GM21390 (cell line): ENCODE results near the gene CSNK2A1.
"Not testable (repeated sequence)": the region's sequence is repeated elsewhere in the genome, so short reads cannot be mapped to it uniquely, and the experiment has no call there.

ENCODE experiments used
- ATAC-seq: cut with Tn5 transposase; IDR thresholded peaks from one replicate; pipeline ENCODE4 v1.9.1; 2021; ENCODE audit not compliant: unreplicated experiment

CSNK2A1 gene

DNA sequence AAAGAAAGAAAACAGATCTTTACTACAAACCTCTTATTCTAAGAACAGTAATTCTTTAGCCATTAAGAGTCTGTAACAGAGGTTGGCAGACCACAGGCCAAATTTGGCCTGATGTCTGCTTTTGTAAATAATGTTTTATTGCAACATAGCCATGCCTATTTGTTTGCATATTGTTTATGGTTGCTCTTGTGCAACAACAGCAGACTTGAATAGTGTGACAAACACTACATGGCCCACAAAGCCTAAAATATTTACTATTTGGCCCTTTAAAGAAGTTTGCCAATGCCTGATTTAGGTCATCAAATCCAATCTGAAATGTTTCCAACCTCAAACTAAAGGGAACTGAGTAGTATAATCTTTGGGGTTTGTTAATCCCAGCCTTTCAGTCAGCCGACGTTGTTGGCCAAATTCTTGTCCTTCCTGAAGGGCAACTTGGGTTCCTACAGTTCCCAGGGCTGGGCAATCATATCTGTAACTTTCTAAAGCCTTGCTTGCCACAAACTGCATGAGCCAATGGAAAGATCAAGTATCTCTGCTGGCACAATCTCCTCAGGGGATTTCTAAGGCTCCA lies 47.4 kb downstream of the CSNK2A1 start:
- no peak for ATAC-seq

DNA sequence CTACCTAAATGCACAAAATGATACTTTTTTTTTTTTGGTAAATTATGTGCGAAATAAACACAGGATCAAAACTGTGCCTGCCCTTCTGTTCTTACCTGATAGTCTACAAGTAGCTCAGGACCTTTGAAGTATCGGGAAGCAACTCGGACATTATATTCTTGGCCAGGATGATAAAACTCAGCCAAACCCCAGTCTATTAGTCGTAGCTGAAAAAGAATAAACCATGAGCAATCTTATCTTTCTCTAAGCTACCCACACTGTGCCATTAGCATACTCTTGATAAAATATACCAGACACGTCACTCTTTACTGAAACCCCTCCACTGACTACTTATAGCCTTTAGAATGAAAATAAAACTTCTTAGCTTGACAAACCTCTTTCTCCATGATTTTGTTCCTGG lies 51.4 kb downstream of the CSNK2A1 start:
- ATAC-seq = no peak

DNA sequence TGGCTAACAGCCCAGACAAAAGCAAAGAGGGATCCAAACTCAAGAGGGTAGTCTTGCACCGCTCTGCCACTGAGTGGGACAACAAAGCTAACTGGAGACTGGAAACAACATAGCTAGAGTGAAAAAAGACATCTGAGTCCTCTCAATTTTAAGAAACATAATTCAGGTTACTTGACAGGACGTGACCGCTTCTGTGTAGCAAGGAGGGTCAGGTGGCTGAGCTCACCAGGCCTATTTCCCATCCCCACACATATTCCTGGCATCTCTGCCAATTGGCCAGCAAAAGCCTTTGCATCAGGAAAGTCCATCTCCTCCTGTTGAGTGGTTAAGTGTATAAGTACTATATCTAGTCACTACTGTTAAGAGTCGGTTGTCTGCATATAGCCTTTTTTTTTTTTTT lies 55.9 kb downstream of the CSNK2A1 start:
- no peak for ATAC-seq

DNA sequence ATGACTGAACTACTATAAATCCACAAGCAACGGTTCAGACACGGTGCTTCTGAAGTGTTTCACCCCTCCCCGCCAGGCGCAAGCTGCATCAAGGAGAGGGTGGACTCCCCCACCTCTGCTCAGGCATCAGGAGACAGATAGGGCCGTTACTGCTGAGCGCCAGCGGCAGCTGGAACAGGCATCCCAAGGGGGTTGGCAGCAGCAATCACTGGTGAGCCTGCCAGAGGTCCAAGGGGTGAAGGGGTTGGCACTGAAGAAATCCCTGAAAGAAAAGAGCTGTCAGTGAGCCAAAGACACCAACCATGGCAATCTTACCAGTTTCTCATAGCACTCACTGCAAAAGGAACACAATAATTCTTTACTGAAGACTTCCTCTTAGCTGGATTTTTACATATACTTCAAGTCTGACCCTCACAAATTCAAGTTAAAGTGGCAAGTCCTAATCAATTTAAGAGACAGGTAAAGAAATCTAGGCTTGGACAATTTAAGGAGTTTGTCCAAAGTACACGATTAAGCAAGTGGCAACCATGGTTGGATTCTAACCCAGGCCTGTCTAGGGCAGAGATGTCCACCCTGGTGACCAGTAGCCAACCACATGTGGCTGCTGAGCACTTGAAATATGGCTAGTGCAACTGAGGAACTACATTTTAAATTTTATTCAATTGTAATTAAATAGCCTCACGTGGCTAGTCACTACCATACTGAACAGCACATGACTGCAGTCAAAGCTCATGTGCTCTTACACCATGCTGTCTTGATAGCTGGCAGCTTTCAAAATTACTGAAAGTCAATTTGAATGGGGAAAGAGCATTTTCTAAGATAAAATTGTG lies 59.6 kb downstream of the CSNK2A1 start:
- no peak for ATAC-seq

DNA sequence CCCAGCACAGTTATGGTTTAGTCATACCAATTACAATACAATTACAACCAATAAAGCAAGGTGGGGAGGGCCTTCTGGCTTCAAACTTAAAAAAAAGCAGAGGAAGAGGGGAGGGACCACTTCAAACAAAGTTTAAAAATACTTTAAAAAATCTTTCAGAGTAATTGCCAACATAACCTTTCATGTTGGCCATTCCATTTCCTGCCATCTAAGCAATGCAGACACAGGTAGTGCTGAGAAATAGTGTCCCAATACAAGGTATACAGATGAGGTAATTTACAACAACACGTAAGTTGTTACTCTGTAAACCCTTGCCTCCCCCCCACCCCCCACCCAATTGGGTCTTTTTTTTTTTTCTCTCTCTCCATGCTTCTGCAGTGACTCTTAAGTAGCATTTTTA lies 62.4 kb downstream of the CSNK2A1 start:
- no peak for ATAC-seq

DNA sequence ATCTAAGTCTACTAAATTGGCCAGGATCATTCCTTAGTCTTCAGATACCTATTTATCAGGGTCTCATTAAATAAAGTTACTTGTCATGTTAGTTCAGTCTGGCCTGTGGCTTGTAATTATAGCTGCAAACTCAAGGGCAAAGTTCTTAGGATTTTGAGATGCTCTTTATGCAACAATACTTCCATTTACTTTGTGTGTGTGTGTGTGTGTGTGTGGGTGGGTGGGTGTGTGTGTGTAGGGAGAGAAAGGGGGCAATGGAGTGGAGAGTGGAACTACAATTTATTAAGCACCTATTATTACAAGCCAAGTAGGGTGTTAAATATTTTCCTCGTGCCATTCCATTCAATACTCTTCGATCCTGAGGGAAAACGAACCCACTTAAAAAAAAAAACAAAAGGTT lies 63.5 kb downstream of the CSNK2A1 start:
- ATAC-seq = no peak

DNA sequence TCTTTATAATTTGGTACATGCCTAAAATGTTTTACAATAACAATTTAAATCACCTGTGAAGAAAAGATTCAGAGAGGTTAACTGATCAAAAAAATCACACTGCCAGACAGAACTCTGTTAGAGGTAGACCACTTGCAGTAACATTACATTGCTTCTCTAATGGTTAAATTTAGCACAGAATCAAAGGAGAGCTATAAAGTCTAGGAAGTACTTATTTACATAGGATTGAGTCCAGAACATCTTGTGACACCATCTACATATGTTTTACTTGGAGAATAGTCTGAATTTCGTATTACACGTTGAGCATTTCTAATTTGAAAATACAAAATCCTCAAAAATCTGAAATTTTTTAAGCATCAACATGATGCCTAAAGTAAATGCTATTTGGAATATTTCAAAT lies 64.1 kb downstream of the CSNK2A1 start:
- no peak for ATAC-seq

DNA sequence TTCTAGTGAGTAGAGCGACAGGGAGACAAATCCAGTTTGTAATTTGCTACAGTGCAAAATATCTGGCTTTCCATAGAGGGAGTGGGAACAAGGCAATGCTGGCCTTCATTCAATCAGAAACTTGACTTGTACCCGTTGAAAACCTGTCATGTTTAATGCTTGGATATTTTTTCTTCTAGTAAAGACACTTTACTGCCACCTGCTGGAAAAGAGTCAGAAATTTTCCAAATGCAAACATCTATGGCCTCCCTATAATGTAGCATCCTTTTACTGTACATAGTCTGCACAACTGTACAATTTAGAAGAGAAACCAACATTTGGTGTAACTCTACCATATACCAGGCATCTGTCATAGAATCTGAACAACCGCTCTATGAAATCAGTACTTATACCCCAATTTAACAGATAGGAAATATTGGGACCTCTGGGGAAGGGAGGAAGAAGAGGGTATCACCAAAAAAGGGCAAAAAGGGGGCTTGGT lies 64.6 kb downstream of the CSNK2A1 start:
- ATAC-seq = no peak

DNA sequence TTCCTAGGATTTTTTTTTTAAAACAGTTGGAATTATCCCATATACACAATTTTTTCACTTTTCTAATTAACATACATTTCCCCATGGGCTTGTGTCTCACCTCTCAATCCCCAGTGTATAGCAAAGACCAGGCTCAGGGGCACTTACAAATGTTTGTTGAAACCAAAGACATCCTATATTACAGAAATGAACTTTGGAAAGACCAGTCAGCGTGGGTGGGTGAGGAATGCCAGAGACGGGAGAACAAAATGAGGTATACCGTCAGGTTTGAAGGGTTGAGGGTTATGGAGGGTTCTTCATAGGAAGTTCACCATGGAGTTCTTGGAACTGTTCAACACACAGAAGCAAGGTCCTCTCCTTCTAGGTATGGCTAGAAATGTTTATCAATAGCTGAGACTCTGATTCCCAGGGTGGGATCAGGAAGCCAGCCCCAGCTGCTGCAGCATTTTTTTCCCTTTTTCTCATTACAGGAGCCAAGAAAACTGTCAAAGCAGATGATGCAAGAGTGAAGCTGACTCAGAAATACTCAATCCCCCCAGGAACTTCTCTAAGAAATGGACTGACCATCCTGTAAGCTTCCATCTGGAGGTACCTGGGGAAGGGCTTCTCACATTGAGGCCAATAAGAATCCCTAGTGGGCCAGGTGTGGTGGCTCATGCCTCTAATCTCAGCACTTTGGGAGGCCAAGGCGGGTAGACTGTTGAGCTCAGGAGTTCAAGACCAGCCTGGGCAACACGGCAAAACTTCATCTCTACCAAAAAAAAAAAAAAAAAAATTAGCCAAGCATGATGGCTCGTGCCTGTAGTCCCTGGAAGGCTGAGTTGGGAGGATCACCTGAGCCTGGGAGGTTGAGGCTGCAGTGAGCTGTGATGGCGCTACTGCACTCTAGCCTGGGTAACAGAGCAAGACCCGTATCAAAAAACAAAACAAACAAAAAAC lies 65.3 kb downstream of the CSNK2A1 start:
- no peak for ATAC-seq

DNA sequence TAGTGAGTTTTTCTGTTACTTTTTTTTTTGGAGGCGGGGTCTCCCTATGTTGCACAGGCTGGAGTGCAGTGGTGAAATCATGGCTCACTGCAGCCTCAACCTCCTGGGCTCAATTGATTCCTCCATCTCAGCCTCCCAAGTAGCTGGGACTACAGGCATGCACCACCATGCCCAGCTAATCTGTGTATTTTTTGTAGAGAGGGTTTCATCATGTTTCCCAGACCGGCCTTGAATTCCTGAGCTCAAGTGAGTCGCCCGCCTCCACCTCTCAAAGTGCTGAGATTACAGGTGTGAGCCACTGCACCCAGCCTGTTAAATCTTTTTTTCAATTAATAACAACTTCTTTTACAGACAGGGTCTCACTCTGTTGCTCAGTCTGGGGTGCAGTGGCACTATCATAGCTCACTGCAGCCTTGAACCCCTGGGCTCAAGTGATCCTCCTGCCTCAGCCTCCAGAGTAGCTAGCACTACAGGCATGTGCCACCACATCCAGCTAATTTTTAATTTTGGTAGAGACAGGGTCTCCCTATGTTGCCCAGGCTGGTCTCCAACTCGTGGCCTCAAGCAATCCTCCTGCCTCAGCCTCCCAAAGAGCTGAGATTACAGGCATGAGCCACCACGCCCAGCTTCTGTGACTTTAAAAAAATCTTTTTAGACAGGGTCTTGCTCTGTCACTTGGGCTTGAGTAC lies 66.9 kb downstream of the CSNK2A1 start:
- ATAC-seq = not testable (repeated sequence)

DNA sequence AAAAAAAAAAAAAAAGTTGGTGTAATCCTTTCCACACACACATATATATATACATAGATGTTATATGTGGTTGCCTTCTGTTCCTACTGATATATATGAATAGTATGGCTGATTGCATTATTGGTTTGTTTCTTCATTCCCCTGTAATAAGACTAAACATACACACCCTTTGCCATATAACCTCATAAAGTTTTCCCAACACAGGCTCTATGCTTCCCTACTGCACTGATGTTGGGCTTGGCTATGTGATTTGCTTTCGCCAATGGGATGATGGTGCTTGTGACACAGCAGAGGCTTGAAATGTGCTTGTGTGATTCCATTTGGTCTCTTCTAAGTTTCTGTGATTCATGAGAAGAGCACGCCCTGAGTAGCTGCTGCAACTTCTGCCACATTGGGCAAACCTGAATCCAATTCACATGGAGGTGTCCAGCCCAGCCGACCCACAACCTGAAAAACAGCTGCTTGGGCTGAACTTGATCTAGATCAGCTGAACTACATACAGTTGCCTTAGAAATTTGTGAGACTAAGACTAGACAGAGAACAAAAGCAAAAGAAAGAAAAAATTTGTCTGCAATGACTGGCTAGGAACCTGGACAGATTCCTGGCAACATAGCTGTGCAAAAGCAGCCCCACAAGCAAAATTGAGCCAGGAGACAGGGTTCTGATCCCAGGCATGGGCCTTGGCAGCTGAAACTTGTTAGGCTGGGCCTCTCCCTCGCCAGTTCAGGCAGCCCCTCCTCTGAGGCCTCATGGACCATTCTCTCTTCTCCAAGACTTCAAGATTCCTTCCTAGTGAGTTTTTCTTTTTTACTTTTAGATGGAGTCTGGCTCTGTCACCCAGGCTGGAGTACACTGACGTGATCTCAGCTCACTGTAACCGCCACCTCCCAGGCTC lies 67.9 kb downstream of the CSNK2A1 start:
- ATAC-seq = no peak

DNA sequence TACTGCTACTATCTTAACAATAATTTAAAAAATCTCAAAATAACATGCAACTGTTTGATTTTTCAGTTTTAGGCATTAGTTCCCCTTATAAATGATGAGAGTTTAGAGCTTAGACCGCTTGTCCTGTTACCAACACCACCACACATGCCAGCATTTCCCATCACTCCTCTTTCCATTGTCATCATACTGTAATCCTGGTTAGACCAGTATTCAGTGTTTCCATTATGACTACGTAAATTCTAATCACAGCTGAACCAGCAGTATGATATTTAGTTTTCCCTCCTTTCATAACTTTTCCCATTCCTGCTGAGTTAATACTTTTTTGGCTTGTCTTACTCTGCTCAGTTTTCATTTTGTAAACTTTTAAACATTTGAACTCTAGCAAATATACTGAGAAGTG lies 69.0 kb downstream of the CSNK2A1 start:
- no peak for ATAC-seq

DNA sequence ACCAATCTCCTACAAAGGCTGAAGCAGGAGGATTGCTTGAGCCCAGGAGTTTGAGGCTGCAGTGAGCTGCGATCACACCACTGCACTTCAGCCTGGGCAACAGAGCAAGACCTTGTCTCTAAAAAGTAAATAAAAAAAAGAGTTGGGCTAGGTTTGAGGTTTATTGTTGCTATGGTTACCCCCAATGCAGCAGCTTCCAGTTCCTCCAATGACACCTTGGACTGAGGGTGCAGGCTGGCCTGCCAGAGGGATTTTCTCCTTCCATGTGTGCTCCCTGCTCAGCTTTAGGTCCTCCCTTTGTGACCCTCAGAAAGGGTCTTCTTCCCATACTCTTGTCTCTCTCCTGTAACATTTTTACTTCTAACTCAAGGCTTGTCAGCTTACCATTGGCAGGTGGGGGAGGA lies 70.7 kb downstream of the CSNK2A1 start:
- ATAC-seq = no peak

DNA sequence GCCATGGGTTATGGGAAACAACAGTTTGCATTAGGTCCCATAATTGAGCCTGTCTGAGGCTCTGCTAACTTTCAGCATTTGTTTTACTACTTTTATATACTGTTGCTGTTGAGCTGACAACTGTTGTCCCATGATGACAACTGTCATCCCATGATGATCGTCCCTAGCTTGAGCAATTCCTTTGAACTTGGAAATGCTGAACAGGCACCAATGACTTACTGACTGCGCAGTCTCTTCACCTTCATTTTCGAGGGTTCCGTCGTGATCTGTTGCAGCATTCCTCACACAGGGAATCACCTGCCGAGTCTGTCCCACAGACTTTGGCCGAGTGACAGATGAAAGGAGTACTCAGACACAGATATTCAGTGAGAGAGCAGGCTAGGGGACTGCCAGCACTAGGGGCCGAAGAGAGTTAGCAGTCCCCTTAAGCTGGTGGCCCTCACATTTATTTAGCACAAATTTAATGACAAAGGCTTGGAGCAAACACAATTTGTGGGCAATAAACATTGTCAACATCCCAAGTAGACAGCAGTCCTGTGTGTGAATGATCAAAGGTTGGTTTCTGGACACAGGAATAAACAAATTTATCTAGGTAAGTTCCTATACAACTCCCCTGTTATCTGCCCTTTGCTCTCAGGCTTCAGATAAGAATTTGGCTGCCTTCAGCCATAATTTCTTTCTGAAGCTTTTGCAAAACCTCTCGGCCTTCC lies 71.3 kb downstream of the CSNK2A1 start:
- ATAC-seq = no peak

DNA sequence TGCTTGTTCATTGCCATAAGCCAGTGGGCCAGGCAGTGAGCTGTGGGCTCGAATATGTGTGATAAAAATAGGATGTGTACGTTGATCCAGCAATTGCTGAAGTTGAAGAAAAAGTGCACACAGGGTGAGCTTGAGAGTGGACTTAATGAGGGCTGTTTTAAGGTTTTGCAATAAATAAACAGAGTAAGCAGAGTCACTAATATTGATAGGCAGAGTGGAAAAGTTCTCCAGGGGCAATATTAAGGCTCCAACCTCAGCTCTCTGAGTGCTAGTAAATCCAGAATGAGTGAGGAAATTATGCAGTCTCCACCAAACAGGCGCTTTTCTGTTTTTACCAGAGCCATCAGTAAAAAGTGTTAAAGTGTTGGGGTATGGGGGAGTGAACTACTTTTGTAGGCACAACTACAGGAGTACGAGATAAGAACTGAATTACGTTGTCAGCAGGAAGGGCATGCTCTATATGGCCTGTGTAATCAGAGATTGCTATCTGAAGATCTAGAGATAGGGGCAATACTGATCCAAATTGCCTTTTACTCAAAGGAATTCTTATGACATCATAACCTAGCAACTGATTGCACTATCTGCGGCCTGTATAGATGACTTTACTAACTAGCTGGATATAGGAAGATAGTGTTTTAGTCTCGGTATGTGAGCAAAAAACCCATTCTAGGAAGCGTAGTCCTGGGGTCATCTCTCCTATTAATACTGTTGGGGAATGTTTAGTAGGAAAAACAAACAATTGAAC lies 73.7 kb downstream of the CSNK2A1 start:
- no peak for ATAC-seq

DNA sequence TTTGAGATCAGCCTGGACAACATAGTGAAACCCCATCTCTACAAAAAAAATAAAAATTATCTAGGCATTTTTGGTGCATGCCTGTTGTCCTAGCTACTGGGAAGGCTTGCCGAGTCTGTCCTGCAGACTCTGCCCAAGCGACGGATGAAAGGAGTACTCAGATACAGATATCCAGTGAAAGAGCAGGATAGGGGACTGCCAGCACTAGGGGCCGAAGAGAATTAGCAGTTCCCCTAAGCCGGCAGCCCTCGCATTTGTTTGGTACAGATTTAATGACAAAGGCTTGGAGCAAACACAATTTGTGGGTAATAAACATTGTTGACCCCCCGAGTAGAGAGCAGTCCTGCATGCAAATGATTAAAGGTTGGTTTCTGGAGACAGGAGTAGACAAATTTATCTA lies 75.8 kb downstream of the CSNK2A1 start:
- ATAC-seq = no peak

DNA sequence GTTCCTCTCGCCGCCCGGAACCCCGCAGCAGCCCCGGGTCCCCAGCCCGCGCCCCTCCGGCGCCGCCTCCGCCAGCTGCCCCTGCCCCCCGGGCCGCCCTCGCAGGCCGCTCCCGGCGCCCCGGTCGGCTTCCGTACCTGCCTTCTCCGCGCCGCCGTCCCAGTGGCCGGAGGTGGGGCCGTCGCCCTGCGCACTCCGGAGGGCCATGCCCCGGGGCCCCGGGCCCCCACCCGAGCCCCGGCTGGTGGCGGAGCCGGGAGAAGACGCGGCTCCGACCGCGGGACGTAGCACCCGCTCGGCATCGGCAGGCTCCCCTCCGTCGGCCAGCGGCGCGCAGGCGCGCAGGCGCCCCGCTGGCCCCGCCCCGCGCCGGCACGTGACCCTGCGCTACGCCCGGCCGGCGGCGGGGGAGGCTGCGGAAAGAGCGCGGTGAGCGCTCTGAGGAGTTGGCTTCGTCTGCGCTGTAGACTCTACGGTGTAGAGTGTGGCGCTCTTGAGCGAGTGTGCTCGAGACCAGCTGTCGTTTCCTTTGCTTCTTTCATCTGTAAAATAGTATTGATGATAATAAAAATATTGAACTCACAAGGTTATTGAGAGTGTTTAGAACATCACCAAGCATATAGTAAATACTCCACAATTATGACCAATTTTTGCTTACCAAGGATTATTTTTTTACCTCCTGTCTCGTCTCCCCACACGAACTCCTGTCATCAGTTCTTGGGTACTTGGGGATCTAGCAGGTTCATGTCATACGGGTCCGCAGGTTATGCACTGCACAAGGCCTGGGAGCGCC lies 81.2 kb downstream of the CSNK2A1 start, which contains the start of gene TBC1D20:
TSS of gene TBC1D20 (minus strand) at position 335 of the 793 bp plus-strand sequence. CDS start at position 207, 128 bp downstream.
- peak; percentile 87 for ATAC-seq
